Measurements from ENCODE around the gene RAB41. TPM values are rescaled to one million over a fixed set of nuclear protein-coding genes. Genes with fewer than 3 reads are reported as not detected.
"Not testable (repeated sequence)": the region's sequence is repeated elsewhere in the genome, so short reads cannot be mapped to it uniquely, and the experiment has no call there.

Gene RAB41
- total and polyA plus RNA-seq, 10 of the 15 experiments (the other 5 are each of a cell fraction or from before 2014, with no cell fraction given): 0.05 to 0.31 TPM; not detected in 8

DNA sequence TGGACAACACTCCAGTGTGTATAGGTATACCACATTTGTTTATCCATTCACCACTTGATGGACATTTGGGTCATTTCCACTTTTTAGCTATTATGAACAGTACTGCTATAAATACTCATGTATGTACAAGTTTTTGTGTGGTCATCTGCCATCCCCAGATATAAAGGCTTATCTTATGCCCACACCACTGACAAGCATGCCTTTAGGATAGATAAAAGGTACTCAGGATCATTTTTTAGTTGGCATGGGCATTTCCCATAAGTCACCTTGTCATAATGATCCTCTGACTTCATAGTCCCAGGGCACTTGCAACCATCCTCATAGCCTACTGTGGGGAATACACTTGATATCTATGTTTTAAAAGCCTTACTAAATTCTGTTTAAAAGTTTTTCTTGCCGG, 41.2 kb upstream of the RAB41 start (continued):
- TF ChIP-seq TBL1XR1 (IDR thresholded peaks at IDR 0.05; ENCODE audit: low read depth, low read length): no peak
- no peak for TF ChIP-seq DPF2 (IDR thresholded peaks at IDR 0.05)
- TF ChIP-seq GATAD2B (conservative IDR thresholded peaks at IDR 0.05; ENCODE audit: low read depth): no peak
- no peak for TF ChIP-seq RB1 (IDR thresholded peaks at IDR 0.05; ENCODE audit: borderline replicate concordance)
- no peak for TF ChIP-seq SIX5 (IDR thresholded peaks at IDR 0.05; ENCODE audit: low read depth, low read length, severe bottlenecking)
- TF ChIP-seq, protein P1, sequence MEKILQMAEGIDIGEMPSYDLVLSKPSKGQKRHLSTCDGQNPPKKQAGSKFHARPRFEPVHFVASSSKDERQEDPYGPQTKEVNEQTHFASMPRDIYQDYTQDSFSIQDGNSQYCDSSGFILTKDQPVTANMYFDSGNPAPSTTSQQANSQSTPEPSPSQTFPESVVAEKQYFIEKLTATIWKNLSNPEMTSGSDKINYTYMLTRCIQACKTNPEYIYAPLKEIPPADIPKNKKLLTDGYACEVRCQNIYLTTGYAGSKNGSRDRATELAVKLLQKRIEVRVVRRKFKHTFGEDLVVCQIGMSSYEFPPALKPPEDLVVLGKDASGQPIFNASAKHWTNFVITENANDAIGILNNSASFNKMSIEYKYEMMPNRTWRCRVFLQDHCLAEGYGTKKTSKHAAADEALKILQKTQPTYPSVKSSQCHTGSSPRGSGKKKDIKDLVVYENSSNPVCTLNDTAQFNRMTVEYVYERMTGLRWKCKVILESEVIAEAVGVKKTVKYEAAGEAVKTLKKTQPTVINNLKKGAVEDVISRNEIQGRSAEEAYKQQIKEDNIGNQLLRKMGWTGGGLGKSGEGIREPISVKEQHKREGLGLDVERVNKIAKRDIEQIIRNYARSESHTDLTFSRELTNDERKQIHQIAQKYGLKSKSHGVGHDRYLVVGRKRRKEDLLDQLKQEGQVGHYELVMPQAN (conservative IDR thresholded peaks at IDR 0.05): no peak
- TF ChIP-seq HDGF (IDR thresholded peaks at IDR 0.05): no peak

DNA sequence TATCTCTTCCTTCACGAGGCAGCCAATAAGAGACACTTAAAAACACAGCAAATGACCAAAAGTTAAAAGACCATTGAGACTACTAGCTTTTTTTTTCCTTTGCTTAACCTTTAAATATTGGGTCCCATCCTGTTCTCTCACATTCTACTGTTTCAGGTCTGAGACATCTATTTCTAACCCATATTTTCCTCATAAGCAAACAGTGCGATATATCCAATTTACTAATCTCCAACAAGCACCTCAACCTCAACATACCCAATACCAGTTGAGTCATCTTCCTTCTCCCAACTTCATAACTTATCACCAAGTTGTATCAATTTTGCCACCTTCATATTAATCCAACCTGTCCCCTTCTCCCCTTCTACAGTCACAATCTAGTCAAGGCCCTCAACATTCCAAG, 40.5 kb upstream of the RAB41 start:
- in situ Hi-C loops (cut with MboI) (no loop called here), intact Hi-C loops (cut with micrococcal nuclease; ENCODE audit: unreplicated experiment) (no loop called here)
- Histone ChIP-seq H3K4me2 (ENCODE audit: control insufficient read depth, insufficient read depth) (no peak overlapping the region), H2AFZ (ENCODE audit: control insufficient read depth, low read depth, low read length) (no peak overlapping the region), H3K27me3 (replicated peaks in 1 of 2; ENCODE audit: control insufficient read depth in 2 of 2, insufficient read depth in 2 of 2, low read length in 1 of 2) (no peaks in the 10 kb centered on the region), H3K4me3 (no peak overlapping the region), H3K4me1 (ENCODE audit: control insufficient read depth, insufficient read depth, low read length) (no peaks in the 10 kb centered on the region), H3K79me2 (ENCODE audit: control insufficient read depth, insufficient read depth, low read length) (no peaks in the 10 kb centered on the region), H4K20me1 (ENCODE audit: control insufficient read depth, insufficient read depth) (no peaks in the 10 kb centered on the region), H3K36me3 (ENCODE audit: control insufficient read depth in 2 of 2, insufficient read depth in 2 of 2, low read length in 1 of 2) (no peaks in the 10 kb centered on the region), H3K27ac (ENCODE audit: control insufficient read depth, insufficient read depth) (no peak overlapping the region), H3K9ac (ENCODE audit: control insufficient read depth, insufficient read depth, low read length) (no peak overlapping the region), H3K9me3 (replicated peaks; ENCODE audit: control insufficient read depth, insufficient read depth, low read length) (no peaks in the 10 kb centered on the region)
- POLR2A ChIA-PET: no interaction called here
- no peak for DNase-seq (ENCODE audit: low read depth, low spot score)
- SMC1A ChIA-PET (ENCODE audit: uncharacterized antibody, unreplicated experiment): no interaction called here
- WGBS (ENCODE audit: insufficient coverage, insufficient replicate concordance, low lambda C conversion rate, missing lambda C conversion rate): 29% methylated on average over 2 of the region's 2 CpGs
- RAD21 ChIA-PET (ENCODE audit: unreplicated experiment): no interaction called here
- no TSS peak for BruUV-seq (replicated peaks)
- no peak for ATAC-seq
- CTCF ChIA-PET: no interaction called here
- FAIRE-seq: no peak
- TF ChIP-seq SIN3A (IDR thresholded peaks at IDR 0.05; ENCODE audit: low read depth, low read length) (no peak), KAT2A (conservative IDR thresholded peaks at IDR 0.05; ENCODE audit: control insufficient read depth, low read depth, low read length) (no peak), EZH2 (IDR thresholded peaks at IDR 0.05; ENCODE audit: borderline replicate concordance, control insufficient read depth, low read depth, low read length) (no peak), NRF1 (conservative IDR thresholded peaks at IDR 0.05; ENCODE audit: low read depth, low read length) (no peak)
- TF ChIP-seq, protein P2, sequence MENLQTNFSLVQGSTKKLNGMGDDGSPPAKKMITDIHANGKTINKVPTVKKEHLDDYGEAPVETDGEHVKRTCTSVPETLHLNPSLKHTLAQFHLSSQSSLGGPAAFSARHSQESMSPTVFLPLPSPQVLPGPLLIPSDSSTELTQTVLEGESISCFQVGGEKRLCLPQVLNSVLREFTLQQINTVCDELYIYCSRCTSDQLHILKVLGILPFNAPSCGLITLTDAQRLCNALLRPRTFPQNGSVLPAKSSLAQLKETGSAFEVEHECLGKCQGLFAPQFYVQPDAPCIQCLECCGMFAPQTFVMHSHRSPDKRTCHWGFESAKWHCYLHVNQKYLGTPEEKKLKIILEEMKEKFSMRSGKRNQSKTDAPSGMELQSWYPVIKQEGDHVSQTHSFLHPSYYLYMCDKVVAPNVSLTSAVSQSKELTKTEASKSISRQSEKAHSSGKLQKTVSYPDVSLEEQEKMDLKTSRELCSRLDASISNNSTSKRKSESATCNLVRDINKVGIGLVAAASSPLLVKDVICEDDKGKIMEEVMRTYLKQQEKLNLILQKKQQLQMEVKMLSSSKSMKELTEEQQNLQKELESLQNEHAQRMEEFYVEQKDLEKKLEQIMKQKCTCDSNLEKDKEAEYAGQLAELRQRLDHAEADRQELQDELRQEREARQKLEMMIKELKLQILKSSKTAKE (IDR thresholded peaks at IDR 0.05; ENCODE audit: low read depth, poor library complexity, severe bottlenecking): no peak

DNA sequence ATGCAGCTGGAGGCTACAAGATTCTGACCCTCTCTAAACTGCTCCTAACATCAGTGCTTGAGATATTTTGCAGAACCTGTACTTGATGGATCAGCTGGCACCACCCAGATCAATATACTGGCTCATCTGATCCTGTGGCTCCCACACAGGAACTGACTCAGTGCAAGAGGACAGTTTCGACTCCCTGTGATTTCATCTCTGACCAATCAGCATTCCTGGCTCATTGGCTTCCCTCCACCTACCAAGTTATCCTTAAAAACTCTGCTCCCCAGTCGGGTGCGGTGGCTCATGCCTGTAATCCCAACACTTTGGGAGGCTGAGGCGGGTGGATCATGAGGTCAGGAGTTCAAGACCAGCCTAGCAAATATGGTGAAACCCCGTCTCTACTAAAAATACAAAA, 38.4 kb upstream of the RAB41 start:
- H2AFZ ChIP-seq (ENCODE audit: control insufficient read depth, low read depth, low read length); in situ Hi-C loops (cut with MboI); H4K20me1 ChIP-seq (ENCODE audit: control insufficient read depth, insufficient read depth); H3K79me2 ChIP-seq (ENCODE audit: control insufficient read depth, insufficient read depth, low read length); DNase-seq (ENCODE audit: low read depth, low spot score); BruUV-seq (replicated peaks); SMC1A ChIA-PET (ENCODE audit: uncharacterized antibody, unreplicated experiment); H3K4me1 ChIP-seq (ENCODE audit: control insufficient read depth, insufficient read depth, low read length); H3K9ac ChIP-seq (ENCODE audit: control insufficient read depth, insufficient read depth, low read length); RAD21 ChIA-PET (ENCODE audit: unreplicated experiment); H3K9me3 ChIP-seq (replicated peaks; ENCODE audit: control insufficient read depth, insufficient read depth, low read length); CTCF ChIA-PET; FAIRE-seq; ATAC-seq; H3K4me3 ChIP-seq; intact Hi-C loops (cut with micrococcal nuclease; ENCODE audit: unreplicated experiment); H3K27me3 ChIP-seq (replicated peaks in 1 of 2; ENCODE audit: control insufficient read depth in 2 of 2, insufficient read depth in 2 of 2, low read length in 1 of 2); H3K4me2 ChIP-seq (ENCODE audit: control insufficient read depth, insufficient read depth); H3K27ac ChIP-seq (ENCODE audit: control insufficient read depth, insufficient read depth); H3K36me3 ChIP-seq (ENCODE audit: control insufficient read depth in 2 of 2, insufficient read depth in 2 of 2, low read length in 1 of 2); POLR2A ChIA-PET: not testable (repeated sequence)
- 52% methylated on average over 5 of the region's 5 CpGs for WGBS (ENCODE audit: insufficient coverage, insufficient replicate concordance, low lambda C conversion rate, missing lambda C conversion rate)
